PFSK-1 (cell line): Measurements from ENCODE around the gene DISC1.

ENCODE experiments used
- FOXP2 ChIP-seq: optimal IDR thresholded peaks from 2 replicates; pipeline ENCODE3; 2011; ENCODE audit warnings: borderline replicate concordance, control low read depth, inconsistent platforms; ENCODE audit not compliant: insufficient read depth; ENCODE audit errors: extremely low read length, extremely low read depth
- POLR2AphosphoS5 ChIP-seq: IDR thresholded peaks from 2 replicates; pipeline ENCODE4 v1.6.1; 2012; ENCODE audit warnings: low read depth, mild to moderate bottlenecking, control low read depth, low read length, moderate library complexity
- SIN3A ChIP-seq: IDR thresholded peaks from 2 replicates; pipeline ENCODE4 v1.6.1; 2012; ENCODE audit warnings: mild to moderate bottlenecking, low read length, moderate library complexity, borderline replicate concordance; ENCODE audit not compliant: insufficient read depth
- TAF1 ChIP-seq: IDR thresholded peaks from 2 replicates; pipeline ENCODE4 v1.6.1; 2012; ENCODE audit warnings: low read length, control low read depth, borderline replicate concordance; ENCODE audit not compliant: insufficient read depth
- TF ChIP-seq, protein P1 (sequence below), 2 experiments: IDR thresholded peaks; 2 replicates each; pipeline versions ENCODE4 v1.6.1 to v1.8.0; 2011 to 2012; ENCODE audit warnings: low read depth in 2 of 2, low read length in 2 of 2, control low read depth in 1 of 2, inconsistent platforms in 1 of 2, mild to moderate bottlenecking in 1 of 2, moderate library complexity in 1 of 2; ENCODE audit not compliant: insufficient read depth in 1 of 2

Gene DISC1

DNA sequence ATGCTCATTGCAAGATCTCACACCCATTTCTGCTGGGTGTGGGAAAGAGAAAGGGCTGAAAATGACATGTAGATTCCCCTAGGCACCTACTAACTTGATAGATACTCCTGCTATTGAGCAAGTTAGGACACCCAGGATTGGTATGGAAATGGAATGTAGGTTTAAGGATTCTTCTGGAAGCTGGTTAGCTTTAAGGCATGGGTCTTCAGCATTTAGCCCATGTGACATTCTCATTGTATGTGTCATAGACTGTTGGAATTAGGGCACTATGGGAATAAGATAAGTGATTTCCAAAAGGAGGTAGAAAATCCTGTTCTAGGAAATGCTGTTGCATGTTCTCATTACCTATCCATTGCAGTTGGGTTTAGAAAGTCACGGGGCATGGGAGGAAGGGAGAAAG is 76.2 kb downstream of the DISC1 start:
- TF ChIP-seq SIN3A: no peak
- TF ChIP-seq POLR2AphosphoS5: no peak
- no peak for TF ChIP-seq FOXP2
- no peak for TF ChIP-seq TAF1
- TF ChIP-seq, protein P1, sequence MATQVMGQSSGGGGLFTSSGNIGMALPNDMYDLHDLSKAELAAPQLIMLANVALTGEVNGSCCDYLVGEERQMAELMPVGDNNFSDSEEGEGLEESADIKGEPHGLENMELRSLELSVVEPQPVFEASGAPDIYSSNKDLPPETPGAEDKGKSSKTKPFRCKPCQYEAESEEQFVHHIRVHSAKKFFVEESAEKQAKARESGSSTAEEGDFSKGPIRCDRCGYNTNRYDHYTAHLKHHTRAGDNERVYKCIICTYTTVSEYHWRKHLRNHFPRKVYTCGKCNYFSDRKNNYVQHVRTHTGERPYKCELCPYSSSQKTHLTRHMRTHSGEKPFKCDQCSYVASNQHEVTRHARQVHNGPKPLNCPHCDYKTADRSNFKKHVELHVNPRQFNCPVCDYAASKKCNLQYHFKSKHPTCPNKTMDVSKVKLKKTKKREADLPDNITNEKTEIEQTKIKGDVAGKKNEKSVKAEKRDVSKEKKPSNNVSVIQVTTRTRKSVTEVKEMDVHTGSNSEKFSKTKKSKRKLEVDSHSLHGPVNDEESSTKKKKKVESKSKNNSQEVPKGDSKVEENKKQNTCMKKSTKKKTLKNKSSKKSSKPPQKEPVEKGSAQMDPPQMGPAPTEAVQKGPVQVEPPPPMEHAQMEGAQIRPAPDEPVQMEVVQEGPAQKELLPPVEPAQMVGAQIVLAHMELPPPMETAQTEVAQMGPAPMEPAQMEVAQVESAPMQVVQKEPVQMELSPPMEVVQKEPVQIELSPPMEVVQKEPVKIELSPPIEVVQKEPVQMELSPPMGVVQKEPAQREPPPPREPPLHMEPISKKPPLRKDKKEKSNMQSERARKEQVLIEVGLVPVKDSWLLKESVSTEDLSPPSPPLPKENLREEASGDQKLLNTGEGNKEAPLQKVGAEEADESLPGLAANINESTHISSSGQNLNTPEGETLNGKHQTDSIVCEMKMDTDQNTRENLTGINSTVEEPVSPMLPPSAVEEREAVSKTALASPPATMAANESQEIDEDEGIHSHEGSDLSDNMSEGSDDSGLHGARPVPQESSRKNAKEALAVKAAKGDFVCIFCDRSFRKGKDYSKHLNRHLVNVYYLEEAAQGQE (IDR thresholded peaks at IDR 0.05; ENCODE audit: insufficient read depth in 1 of 2, low read depth in 2 of 2, low read length in 2 of 2): no peak

DNA sequence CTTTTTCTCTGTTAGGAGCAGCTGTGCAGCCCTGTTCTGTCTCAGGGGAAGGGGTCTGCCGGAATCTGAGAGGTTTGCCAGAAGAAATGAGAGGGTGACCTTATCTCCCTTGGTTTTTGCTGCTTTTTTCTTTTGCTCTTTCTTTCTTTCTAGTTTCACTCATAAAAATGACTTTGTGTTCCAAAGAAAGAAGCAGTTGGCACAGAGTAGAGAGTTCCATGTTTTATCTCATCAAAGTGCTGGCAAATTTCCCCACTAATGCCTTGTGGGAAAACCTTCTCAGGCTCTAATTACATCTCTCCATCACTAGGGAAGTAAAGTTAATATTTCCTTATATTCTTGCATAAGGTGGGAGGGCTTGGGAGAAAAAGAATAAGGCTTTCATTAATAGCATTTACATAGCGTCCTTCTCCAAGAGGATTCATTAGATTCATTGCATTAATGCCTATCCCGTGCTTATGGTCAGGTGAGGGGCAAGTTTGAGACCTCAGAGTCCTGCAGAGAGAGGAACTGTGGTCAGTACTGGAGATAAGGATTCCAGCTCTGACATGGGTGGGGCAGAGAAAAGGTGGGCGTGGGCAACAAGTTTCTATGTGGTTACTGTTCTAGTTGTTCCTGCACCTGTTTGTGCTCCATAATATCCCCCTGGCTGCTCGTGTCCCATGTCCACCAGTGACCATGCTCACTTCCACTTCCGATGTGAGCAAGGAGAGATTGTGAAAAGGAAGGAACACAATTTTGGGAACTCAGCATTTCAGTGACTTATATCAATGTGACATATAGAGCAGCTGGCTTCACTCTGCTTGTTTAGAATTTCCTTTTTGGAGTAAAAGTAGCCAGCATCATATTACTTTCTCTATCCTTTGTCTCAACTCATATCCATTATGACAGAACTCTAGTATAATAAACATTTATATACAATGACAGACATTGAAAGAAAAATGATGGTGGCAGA is 79.5 kb downstream of the DISC1 start:
- TF ChIP-seq FOXP2: no peak
- TF ChIP-seq TAF1: no peak
- TF ChIP-seq POLR2AphosphoS5: no peak
- TF ChIP-seq, protein P1 (IDR thresholded peaks at IDR 0.05; ENCODE audit: insufficient read depth in 1 of 2, low read depth in 2 of 2, low read length in 2 of 2): no peak
- TF ChIP-seq SIN3A: no peak

DNA sequence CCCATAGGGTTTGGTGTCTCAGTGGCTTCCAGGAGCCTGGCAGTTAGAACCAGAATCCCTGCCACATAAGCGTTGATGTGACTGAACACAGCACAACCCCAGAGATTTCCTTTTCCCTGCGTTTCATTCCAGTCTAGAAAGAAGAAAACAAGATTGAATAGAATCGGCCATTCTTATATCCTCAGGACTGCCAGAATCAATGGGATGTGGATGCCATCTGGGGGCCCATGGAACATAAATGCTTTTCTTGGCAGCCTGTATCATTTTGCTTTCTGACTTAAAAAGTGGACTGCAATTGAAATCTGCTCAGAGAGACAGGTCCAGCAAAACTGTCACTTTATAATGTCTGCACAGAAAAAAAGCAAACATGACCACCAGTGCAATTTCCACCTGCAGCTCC is 80.3 kb downstream of the DISC1 start:
- no peak for TF ChIP-seq SIN3A
- TF ChIP-seq POLR2AphosphoS5: no peak
- TF ChIP-seq FOXP2: no peak
- no peak for TF ChIP-seq TAF1

DNA sequence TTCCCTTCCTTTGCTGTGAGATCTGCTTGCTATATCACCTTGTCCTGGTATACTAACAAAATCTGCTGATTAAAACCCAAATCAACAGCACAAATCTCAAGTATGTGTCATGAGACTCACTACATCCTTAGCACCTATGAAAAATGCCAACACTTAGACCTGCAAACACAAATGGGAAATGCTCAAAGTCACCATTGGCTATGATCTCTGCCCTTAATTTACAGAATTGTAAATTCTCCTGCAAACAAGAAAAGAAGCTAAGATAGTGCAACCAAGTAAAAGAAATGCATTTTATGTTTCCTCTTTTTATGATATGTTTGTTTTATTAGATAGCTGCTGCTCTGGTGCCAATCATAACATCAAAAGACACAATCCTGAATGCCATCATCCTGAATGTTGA is 80.8 kb downstream of the DISC1 start:
- TF ChIP-seq TAF1: no peak
- no peak for TF ChIP-seq POLR2AphosphoS5
- TF ChIP-seq SIN3A: no peak
- no peak for TF ChIP-seq FOXP2
- TF ChIP-seq, protein P1 (IDR thresholded peaks at IDR 0.05; ENCODE audit: insufficient read depth in 1 of 2, low read depth in 2 of 2, low read length in 2 of 2): no peak

DNA sequence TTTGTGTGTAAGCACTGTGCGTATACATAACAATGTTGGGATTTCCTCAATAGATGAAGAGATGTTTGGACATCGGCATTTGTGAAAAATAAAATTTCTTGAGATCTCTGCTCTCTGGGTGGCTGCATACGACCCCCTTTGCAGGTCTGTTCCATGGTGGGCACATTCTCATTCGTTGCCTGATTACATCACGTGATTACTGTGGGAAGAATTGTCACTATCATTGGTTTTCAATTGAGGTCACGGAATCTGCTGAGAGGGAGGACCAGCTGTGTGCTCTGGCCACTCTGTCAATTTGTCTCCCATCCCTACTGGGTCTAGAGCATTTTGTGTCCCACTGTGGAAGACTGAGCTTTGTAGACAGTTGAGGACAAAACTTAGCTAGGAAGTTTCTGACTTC is 81.8 kb downstream of the DISC1 start:
- TF ChIP-seq TAF1 (no peak), SIN3A (no peak), FOXP2 (no peak), POLR2AphosphoS5 (no peak)
- TF ChIP-seq, protein P1 (IDR thresholded peaks at IDR 0.05; ENCODE audit: insufficient read depth in 1 of 2, low read depth in 2 of 2, low read length in 2 of 2): no peak
